Raji (cell line): Measurements from ENCODE around the gene LRP5.

Experiments used
- POLR2A ChIP-seq: IDR thresholded peaks from 2 replicates; pipeline ENCODE4 v1.6.1; 2011; ENCODE audit warnings: low read depth, low read length, control low read depth; ENCODE audit not compliant: insufficient read depth

LRP5 gene

GRCh38 chr11:68354148-68354872 is 41.9 kb downstream of the LRP5 start:
- no peak for TF ChIP-seq POLR2A

GRCh38 chr11:68355471-68355870 is 43.1 kb downstream of the LRP5 start:
- no peak for TF ChIP-seq POLR2A

GRCh38 chr11:68357568-68357967 is 45.2 kb downstream of the LRP5 start:
- no peak for TF ChIP-seq POLR2A

GRCh38 chr11:68358416-68358815 is 46.0 kb downstream of the LRP5 start:
- no peak for TF ChIP-seq POLR2A

DNA sequence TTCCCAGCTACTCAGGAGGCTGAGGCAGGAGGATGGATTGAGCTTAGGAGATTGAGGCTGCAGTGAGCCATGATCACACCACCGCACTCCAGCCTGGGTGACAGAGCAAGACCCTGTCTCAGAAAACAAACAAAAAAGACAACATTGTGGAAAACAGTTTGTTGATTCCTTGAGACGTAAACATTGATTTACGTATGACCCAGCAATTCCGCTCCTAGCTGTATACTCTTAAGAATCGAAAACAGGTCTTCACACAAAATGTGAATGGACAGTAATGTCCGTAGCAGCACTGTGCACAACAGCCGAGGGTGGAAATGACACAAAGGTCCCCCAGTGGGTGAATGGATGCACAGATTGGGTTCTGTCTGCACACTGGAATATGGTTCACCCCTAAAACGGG is 49.3 kb downstream of the LRP5 start:
- TF ChIP-seq POLR2A: no peak

- no peak for TF ChIP-seq POLR2A
Observed at GRCh38 chr11:68362801-68363379, 50.5 kb downstream of the LRP5 start.

DNA sequence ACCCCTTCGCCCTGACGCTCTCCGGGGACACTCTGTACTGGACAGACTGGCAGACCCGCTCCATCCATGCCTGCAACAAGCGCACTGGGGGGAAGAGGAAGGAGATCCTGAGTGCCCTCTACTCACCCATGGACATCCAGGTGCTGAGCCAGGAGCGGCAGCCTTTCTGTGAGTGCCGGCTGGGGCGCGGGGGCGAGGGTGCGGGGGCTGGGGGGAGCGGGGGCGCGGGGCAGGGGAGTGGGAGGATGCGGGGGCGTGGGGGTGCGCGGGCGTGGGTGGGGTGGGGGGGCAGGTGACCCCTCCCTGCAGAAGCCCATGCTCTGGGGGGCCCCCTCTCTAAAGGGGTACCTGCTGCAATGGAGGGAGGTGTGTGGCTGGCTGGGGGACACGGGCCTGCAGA is 51.4 kb downstream of the LRP5 start:
- no peak for TF ChIP-seq POLR2A

DNA sequence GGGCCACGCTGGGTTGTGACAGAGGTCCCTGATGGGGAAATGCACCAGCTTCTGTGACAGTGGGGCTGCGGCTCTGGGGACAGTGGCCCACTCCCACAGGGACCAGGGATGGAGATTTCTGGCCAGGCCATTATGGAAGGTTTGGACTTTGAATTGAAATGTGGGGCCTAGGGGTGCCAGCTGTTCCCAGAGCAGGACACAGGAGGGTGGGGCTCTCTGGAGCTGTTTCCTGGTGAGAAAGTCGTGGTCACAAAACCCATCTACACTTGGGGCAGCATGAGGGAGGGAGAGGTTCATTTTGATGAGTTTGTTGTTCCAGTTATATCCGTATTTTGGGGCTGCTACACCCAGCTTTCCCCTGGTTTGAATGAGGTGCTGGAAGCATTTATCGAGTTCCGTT is 52.2 kb downstream of the LRP5 start:
- TF ChIP-seq POLR2A: no peak

GRCh38 chr11:68365943-68366435 is 53.6 kb downstream of the LRP5 start:
- TF ChIP-seq POLR2A: no peak

DNA sequence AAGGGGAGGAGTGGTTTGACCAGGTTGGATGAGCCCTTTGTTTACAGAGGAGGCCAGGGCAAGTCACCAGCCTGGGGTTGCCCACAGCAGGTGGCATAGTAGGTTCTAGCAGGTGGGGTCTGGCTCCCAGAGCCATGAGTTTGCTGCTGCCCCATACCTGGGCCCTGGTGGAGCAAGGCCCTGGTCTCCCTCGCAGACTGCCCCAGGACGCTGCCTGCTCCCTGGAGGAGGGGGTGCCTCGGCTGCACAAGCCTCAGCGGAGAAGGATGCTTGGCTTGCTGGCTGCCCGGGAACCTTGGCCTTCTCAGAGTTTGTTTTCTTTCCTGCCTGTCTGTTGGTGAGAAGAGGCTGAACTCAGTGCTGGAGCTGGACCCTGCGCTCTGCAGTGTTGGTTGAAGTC is 54.9 kb downstream of the LRP5 start:
- TF ChIP-seq POLR2A: no peak

DNA sequence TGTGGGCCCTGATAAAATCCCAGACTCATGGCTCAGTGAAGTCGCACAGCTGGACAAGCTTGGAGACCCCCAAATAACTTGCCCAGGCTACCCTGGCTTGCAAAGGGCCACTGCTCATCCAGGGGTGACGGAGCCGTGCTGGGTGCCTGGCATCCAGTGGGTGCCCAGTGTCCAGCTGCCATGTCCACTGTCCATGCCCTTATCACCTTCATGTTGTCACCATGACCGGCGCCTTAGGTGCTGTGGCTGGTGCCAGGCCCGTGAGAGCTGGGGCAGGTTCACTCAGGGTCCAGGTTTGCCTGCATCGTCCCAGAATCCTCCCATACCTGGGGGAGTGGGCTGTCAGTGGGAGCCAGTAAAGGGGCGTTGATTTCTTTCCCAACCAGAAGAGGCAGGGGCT is 57.4 kb downstream of the LRP5 start:
- no peak for TF ChIP-seq POLR2A

DNA sequence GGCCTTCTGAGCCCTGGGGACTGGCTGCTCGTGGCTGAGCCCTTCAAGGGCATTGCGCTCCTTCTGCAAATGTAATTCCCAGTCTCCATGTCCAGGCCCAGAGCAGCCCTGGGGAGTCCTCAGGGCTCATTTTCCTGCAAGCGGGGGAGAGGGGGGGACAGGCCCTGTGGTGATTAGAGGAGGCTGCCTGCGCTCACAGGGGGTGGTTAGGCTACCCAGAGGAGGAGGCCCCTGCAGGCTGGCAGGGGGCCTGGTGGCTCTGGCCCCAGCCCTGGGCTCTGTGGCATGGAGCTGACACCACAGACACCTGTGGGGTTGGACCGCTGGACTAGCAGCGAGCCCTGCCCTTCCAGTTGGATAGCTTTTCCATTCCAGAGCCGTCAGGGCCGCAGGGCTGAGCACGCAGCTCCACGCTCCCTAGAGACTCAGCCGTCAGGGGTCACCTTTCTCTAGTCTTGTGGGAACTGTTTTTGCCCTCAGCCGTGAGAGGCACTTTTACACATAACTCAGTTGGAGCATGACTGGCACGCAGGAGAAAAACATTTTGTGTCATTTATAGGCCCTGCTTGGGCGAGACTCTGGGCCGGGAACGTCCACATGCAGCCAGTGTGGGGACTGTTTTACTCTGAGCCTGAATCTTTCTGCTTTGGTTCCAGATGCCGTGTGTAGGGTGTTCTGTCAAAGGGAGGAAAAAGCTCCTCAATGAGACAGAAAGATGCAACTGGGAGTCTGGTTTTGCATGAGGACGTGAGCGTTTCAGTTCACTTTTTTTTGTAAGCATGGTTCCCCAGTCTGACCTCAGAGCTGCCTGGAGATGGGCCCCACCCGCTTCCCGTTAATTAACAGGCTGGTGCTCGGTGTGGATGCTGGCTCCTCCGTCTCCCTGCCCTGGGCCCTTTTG is 58.1 kb downstream of the LRP5 start:
- TF ChIP-seq POLR2A: no peak

- TF ChIP-seq POLR2A: no peak
Observed at GRCh38 chr11:68371171-68372041, 59.0 kb downstream of the LRP5 start.

DNA sequence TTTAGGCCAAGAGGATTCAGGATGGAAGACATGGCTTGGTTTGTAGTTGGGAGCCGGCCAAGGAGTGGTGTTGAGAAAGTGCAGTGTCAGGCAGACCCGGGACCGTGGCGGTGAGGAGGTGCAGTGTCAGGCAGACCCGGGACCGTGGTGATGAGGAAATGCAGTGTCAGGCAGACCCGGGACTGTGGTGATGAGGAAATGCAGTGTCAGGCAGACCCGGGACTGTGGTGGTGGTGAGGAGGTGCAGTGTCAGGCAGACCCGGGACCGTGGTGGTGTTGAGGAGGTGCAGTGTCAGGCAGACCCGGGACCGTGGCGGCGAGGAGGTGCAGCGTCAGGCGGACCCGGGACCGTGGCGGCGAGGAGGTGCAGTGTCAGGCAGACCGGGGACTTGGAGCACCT is 59.7 kb downstream of the LRP5 start:
- no peak for TF ChIP-seq POLR2A

DNA sequence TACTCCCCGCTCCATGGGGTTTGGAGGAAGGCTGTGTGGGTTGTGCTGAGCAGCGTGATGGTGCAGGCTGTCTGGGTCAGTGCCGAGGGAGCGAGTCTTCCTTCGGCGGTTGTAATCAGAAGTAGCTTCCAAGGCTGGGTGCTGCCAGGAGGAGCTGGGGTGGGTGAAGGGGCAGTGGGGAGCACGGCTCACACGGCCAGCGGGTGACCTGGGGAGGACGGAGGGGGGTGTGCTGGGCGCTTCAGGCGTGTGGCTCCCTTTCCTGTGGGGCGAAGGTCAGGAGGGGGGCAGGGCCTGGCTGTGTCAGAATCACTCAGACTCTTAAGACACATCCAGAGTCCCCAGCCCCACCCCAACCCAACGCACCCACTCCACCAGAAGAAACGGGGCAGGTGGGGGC is 60.2 kb downstream of the LRP5 start:
- no peak for TF ChIP-seq POLR2A

DNA sequence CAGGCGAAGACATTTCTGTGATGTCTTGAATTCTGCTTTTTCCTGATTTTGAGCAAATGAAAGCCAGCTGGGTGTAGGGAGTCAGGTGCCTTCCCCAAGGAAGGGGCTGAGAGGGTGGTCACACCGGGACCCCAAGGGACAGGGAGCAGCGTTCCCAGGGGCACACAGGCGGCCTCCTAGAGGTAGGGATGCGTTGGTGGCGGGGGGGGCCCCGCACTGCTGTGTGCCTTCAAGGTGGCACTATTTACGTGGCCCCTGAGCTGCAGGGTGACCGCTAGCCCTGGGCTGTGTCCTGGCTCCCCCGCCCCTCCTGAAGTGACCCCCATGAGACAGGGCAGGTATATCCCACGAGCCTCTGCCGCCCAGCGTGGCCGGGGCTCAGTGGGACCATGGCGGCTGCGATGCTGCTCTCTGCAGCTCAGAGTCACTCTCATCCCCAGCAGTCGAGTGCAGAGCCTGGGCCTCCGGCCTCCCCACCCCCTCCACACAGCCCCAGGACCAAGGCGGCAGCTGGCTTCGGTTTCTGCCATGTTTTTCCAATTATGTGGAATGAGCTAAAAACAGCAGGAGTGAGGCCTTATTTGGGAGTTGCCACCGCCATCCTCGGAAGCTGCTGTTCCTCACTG is 60.9 kb downstream of the LRP5 start:
- no peak for TF ChIP-seq POLR2A
